HG03159 (cell line): Measurements from ENCODE around the gene CYSLTR2.

Experiments used
- ATAC-seq: cut with Tn5 transposase; IDR thresholded peaks from one replicate; pipeline ENCODE4 v1.9.1; 2021; ENCODE audit warnings: mild to moderate bottlenecking, moderate library complexity; ENCODE audit not compliant: unreplicated experiment

CYSLTR2 gene, protein sequence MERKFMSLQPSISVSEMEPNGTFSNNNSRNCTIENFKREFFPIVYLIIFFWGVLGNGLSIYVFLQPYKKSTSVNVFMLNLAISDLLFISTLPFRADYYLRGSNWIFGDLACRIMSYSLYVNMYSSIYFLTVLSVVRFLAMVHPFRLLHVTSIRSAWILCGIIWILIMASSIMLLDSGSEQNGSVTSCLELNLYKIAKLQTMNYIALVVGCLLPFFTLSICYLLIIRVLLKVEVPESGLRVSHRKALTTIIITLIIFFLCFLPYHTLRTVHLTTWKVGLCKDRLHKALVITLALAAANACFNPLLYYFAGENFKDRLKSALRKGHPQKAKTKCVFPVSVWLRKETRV

DNA sequence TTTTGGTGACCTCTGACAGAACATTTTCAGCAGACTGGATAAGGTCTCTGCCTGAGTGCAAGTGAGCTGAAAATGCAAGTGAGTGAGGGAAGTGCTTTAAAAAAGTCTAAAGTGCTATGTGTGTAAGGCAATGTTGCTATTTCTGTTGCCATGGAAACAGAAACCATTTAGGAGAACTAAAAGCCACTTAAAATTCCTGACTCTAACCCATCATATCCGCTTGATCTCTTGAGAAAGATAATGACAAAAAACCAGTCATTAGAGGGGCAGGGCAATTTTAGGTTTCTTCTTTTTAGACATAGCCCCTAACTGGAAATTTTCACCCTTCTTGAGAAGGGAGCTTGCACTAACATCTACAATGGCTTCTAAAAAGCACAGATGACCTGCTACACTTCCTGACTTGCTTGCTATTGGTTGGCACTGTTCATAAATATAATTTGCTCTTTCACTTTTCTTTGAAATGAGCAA is at the start of gene CYSLTR2:
Gene CYSLTR2, plus strand, starts transcription at position 458 of the 468 bp plus-strand sequence. CDS start 52,889 bp downstream, outside the sequence.
- ATAC-seq, result peak; percentile 75

DNA sequence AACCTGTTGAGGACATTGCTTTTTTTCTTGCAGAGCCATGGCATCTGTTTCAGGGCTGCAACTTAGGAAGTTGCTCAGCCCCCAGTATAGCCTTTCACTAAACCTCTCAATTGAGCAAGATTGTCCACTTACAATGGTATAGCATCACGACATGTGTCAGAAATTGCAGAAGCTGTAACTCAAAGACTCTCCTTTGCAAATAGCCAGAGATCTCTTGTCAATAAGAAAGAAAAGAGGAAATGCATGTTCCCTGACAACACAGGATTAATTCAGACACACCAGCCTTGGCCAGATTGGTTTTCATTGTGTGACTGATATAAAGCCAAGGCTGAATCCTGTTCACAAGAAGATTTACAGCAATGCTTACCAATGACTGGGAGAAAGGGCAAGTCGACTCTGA is 38.7 kb upstream of the CYSLTR2 start:
- ATAC-seq, result no peak

DNA sequence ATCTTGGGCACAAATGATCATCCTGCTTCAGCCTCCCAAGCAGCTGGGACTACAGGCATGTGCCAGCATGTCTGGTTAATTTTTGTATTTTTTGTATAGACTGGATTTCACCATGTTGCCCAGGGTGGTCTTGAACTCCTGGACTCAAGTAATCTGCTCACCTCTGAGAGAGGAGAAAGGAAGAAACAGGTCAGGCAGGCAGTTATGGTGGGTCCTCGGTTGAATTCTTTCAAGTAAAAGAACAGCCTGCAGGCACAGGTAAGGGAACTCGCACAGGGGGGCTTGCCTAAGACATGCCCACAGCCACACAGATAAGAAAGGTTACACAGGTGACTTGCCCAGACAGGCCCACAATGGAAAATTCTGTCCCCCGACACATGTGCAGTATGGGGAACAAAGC is 34.8 kb upstream of the CYSLTR2 start:
- ATAC-seq, result no peak

DNA sequence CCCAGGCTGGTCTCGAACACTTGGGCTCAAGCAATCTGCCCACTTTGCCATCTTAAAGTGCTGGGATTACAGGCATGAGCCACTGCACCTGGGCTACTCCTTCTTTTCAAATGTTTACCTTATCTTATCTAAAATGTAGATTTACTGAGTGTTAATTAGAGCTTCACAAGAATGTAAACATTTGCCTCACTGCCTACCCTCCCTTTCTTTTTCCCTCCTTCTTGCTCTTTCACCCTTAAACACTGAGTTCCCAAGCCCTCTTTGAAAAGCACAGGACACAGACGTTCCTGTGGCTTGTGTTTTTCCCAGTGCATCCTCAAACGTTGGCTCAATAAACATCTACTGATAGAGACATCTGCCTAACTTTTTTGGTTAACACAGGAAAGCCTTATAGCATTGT is 32.7 kb upstream of the CYSLTR2 start:
- ATAC-seq, result no peak

DNA sequence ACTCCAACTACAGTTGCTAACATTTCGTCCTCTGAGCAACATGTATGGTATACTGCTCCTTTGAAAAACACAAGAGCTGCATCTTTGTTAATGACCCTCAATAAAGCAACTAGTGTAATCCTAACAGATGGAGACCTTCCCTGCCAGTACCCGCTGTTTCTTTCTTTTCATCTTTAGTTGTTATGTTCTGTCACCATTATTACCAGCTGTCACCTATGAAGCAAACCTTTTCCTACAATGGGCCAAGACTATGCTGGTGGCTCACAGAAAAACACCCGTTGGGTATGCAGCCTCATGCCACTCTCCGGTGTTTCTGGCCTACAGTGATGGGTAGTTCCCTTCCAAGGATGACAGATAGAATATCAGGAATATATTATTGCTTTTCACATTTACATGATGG is 29.7 kb upstream of the CYSLTR2 start:
- ATAC-seq, result no peak

DNA sequence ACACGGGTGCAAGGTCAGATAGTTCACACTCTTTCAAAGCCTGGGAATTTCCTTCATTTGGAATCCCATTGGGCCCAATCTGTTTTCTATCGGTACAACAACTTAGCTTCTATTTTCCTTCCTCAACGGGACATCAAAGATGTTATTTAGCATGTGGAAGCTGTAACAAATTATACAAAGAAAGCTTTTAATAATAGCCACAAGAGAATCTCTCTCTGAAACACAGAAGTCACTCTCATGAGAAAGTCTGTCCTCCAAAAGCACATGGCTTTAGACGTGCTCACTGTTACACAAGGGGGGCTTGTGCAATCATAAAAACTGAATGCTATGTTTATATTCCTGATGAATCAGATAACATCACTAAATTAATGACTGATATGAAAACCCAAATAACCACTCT is 28.9 kb upstream of the CYSLTR2 start:
- no peak for ATAC-seq

DNA sequence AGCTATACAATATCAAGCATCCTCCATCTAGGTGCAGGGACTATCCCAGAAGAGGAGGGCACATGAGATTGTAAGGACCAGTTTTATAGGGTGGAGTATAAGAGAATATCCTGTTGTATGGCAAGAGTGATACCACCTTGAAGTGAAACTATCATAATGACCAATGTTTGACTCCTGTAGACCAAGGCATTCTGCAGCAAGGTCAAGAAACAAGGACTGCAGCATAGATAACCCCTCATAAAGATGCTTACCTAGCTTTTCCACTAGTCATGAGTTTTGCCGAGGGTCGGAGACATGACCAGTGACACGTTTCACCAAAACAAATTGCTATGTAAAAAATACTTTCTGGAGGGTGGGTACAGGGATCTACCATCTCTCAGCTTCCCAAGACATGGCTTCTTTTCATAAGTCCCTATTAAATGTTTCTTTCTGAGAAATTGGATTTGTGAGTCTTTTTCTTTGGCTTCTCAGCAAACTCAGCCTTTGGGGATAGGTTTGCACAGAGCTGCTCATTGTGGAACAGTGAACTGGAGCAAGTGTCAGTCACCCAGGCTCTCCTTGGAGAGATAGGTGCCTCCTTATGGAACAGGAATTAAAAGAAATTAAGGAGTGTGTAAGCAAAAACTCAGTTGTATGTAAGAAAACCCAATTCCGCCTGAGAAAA is 28.2 kb upstream of the CYSLTR2 start:
- ATAC-seq, result no peak

DNA sequence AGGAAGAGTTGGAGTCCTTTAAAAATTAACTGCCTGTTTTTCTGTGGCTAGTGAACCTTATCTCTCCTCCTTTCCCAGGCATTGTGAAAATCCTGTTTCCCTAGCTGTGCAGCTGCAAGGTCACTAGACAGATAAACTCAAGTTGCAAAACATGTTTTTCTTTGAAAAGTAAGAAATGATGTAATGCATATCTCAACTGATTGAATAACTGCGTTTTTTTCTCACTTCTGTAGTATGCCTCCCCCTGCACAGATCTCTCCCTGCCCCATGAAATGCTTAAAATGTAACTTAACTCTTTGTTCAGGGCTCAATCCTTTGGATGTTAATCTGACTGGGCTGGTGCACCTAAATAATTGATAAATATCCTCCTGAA is 27.7 kb upstream of the CYSLTR2 start:
- ATAC-seq, result no peak

DNA sequence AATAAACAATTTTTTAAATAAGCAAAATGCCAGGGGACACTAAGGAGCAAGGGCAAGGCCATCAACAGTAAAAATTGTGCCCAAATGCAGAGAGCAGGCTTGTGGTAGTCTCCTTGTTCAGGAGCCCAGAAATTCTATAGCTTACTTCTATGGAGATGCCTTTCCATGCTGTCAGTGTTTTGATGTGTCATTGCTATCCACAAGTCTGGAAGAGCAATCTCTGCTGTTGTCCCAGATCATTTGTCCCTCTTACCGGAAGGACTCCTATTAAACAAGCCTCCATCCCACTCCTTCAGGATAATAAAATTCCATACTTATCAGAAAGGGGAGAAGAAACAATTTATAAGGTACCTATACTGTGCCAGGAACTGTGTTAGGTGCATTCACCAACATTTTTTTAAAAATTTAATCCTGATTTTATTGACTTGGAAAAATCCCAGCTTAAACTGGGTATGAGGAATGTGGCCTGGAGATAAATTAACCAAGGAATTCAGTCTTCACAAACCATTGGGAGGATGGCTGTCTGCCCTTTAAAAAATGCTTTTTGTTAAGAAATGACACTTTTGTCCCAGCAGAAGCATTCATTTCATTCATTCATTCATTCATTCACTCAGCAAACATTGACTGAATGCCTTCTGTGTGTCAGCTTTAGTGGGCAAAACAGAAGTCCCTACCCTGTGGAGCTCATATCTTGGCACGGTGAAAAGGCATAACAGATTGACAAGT is 26.8 kb upstream of the CYSLTR2 start:
- no peak for ATAC-seq

DNA sequence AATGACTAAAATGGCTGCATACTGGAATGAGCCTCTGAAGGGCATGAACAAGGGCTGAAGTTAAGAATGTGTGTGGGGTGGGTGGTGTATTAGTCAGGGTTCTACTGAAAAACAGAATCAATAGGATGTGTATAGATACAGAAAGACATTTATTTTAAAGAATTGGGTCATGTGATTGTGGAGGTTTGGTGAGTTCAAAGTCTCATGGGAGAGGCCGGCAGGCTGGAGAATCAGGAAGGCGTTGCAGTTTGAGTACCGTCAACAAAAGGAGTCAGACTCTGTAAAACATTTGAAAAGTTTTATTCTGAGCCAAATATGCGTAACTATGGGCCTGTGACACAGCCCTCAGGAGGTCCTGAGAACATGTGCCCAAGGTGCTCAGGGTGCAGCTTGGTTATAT is 24.5 kb upstream of the CYSLTR2 start:
- no peak for ATAC-seq

DNA sequence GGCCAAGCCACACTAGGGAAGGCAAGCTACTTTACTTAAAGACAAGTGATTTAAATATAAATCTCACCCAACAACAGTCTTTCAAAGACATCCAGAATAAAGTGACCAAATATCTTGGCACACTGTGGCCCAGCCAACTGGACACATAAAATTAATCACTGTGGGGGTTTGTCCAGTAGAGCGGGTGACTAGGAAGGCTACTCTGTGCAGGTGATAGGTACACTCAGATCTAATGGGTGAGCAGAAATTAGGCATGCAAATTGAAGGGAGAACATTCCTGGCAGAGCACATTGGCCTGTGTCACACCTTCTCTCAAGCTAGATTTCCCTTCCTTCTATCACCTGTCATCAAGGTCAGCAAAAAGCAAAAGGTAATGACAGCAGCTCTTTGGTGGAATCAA is 23.4 kb upstream of the CYSLTR2 start:
- no peak for ATAC-seq

DNA sequence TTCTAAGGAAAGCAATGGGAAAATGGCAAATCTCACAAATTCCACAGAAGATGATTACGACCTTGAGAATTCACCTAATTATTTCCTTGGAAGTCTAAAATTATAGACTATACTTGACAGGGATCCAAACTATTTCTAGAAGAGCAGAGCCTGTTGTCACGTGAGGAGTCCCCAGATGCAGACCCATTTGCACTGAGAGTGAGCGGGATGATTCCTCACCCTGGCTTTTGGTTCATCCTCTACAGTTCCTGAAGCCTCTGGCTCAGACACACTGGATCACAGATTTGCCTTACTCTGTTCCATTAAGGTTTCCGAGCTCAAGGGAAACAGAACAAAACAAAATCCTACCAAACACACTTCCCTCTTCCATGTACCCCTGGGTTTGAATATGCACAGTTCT is 23.0 kb upstream of the CYSLTR2 start:
- no peak for ATAC-seq

DNA sequence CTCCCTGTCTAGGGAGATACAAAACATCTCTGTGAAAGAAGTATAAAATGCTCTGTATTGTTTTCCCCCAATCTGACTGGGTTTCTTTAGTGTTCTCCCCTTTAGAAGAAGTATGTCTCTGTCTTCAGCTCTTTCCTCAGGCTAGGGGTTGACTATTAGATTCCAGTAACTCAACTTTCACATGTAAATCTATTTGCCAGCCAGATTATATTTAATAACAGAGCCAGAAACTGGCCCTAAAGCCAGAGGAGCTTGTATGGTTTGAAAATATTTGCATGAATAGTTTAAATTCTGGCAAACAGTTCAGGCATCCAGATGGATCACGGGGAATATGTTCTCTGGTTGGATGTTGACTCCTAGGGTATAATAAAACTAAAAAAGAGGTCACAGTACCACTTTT is 22.3 kb upstream of the CYSLTR2 start:
- ATAC-seq, result no peak

DNA sequence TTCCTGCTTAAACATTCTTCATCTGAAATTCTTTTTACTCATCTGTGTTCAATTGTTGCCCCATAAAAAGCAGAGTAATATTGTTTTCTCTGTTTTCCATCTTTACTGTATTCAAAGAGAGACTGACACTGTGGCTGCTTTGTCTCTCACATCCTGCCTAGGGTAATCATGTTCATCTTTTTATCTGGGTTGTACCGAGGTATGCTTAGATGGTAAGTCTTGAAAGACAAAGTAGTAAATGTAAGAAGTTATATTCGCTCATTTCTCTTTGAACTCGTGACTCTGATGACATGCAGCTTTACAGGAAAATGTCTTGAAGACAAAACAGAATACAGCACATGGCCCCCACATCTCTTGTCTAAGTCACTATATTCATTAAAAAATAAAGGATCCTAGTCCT is 20.0 kb upstream of the CYSLTR2 start:
- no peak for ATAC-seq

DNA sequence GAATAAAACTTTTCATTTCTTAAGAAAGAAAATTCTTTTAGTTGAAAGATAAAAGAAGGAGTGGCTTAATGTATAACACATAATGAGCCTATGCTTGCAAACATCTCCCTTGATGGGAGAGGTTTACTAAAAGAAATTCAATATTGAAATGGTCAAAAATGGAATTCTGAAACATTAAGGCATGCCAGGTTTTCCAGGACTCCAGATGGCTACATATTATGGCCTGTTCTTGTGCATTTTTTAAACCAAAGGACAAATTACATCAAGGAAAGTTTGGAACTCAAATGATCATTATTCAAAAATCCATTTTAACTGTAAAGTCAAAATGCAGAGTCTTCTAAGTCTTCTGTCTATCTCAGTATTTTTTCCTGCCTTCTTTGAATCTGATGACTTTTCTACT is 19.1 kb upstream of the CYSLTR2 start:
- no peak for ATAC-seq

DNA sequence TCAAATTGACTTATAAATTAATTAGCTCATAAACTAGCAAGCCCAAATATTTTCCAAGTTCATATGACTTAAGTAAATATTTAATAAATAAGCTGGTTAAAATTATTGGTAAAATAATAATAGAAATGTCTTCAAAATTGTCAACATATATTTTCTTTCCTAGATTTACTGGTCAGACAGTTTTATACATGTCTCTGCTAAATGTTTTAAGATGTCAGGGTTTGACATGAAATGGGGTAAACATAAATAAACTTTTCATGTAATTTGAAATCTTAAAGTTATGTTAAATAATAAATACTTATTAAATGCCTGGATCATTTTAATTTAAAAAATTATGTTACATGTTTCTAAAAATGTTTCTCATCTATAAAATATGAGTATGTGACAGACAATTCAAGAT is 18.3 kb upstream of the CYSLTR2 start:
- ATAC-seq, result no peak

DNA sequence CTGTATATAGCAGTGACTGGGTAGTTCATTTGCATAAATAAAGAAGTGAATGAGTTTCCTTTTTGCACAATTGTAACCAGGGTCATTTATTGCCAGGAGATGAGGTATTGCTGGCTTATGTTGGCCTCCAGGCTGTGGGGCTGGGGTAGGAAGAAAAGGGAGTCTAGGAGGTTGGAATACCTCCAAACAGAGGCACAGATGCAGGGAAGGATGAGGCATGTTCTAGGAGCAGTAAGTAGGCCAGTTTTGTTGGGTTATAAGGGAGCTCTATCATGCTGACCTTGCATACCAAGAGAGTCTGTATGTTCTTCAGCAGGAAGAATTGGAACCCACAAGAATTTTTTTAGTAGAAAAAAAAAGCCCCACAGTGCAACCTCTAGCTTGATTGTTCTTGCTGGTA is 17.2 kb upstream of the CYSLTR2 start:
- no peak for ATAC-seq

DNA sequence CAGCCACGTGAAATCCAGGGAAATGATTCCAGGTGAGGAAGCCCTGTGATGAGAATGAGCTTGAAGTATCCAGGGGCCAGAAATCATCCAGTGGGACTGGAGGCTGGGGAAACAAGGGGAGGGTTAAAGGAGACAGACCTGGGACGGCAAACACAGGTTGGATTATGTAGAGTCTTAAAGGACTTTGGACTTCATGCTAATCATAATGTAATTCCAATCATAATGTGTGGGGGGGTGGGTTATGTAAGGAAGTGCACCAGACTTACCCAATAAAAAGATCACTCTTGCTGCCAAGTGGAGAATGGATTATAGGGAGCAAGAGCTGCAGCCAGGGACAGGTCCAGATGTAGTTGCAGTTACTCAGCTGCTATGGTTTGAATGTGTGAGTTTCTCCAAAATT is 16.1 kb upstream of the CYSLTR2 start:
- no peak for ATAC-seq

DNA sequence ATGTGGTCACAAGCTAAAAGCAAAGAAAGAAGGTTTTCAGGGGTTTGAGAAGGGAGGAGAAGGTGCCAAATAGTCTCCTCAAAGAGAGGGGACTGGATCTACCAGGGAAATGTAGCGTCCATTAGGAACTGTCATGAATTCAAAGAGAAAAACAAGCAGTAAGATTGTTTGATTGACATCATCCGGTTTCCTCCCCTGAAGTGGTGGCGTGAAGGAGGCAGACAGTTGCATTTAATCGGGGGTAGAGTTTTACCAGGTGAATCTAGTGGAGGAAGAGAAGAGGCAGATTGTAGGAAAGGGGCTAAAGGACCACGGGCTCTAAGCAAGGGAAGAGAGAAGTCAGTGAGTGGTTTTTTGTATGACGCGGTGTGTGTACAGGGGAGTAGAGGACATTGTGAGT is 13.0 kb upstream of the CYSLTR2 start:
- ATAC-seq, result no peak

DNA sequence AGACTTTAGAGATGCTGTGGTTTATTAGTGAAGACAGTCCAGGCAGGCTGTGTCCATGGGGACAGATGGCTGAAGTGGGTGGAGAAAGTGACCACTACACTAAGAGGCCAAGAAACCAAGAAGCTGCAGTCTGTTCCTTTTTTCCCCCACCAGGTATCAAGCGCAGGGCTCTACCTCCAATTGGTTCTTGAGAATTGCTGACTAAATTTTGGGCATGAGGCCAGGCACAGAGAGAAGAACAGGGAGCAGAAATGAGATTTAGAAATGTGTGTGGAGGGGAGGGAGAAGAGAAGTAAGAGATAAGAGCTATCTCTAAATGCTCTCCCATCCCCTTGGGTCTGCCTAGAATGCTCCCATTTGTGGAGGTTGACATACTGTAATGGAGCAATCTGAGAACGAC is 12.3 kb upstream of the CYSLTR2 start:
- ATAC-seq, result no peak

DNA sequence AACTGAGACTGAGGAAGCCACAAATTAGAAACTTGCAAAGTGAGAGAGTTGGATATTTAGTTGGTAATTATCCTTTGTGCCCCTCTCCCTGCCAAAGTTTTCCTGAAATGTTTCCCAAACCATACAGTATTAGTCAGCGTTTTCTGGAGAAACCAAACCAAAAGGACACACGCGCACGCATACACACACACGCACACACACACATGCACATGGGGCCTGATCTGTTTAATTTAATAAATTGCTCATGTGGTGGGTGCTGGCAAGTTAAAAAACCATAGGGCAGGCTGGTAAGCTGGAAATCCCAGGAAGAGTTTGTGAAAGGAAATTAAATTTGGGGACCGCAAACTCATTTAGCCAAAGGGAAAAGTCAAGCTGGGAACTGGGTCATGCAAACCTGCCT is 11.7 kb upstream of the CYSLTR2 start:
- ATAC-seq, result no peak

DNA sequence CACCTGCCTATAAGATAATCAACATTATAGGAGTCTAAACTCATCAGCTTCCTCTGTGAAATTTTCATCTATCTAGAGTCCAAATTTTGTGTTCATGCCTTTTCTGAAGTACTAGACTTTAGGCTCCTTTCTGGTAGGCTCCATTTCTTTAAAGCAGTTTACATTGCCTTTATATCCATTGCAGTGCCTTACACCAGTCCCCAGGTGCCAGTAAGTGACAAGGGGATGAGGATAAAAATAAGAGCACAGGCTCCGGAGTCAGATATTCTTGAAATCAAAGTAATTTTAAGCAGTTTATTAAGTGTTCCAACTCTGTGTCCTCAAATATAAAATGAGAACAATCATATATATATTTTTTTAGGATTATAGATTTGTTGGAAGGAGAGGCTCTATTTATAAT is 10.6 kb upstream of the CYSLTR2 start:
- no peak for ATAC-seq
